HG02623 (cell line): ENCODE data around the gene PIEZO2.
"Not testable (repeated sequence)": the region's sequence is repeated elsewhere in the genome, so short reads cannot be mapped to it uniquely, and the experiment has no call there.

Source experiments
- ATAC-seq: cut with Tn5 transposase; IDR thresholded peaks from one replicate; pipeline ENCODE4 v1.9.1; 2021; ENCODE audit warnings: moderate library complexity; ENCODE audit not compliant: unreplicated experiment

Gene PIEZO2

GRCh38 chr18:10850840-10851239 lies 298.5 kb downstream of the PIEZO2 start:
- ATAC-seq = no peak

- ATAC-seq = no peak
Measured at GRCh38 chr18:10850216-10850615, 299.2 kb downstream of the PIEZO2 start.

GRCh38 chr18:10847907-10848306 lies 301.5 kb downstream of the PIEZO2 start:
- no peak for ATAC-seq

- ATAC-seq = no peak
Measured at GRCh38 chr18:10847408-10847790, 302.0 kb downstream of the PIEZO2 start.

DNA sequence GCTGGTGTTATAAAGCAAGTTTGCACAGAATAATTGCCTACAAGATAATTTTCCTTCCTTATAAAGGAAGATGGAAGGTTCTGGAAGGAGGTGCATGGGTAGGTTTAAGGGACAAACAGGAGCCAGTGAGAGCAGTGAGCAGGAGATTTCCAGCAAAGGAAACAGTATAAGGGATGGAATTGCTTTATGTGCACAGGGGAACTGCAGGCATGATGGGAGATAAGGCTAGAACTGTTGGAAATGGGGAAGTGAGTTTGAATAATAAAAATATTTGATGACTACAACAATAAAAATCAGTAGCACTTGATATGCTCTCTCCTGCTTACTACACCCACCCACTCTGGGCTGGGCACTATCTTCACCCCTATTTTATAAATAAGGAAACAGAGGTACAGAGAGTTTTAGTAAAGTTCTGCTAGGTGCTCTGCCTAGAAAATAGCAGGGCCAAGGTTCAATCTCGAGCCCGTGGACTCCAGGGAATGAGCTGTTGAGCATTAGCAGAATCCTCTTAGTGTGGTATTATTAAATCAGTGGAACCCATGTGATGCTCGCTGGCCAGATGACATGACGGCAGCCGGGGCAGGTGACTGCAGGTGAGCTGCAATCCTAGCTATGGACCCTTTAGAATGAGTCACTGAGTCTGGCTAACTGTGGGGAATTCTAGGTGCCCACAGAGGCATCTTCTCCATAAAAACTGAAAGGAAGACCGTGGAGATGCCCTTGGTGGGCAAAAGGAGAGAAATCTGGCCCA lies 302.5 kb downstream of the PIEZO2 start:
- no peak for ATAC-seq

DNA sequence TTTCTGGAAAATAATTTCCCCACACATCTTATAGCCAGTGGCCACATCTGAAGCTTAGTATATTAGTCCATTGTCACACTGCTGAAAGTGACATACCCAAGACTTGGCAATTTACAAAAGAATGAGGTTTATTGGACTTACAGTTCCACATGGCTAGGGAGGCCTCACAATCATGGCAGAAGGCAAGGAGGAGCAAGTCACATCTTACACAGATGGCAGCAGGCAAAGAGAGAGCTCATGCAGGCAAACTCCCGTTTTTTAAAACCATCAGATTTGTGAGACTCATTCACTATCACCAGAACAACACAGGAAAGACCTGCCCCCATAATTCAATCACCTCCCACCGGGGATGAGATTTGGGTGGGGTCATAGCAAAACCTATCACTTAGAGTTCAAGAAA lies 303.3 kb downstream of the PIEZO2 start:
- ATAC-seq = not testable (repeated sequence)

GRCh38 chr18:10843565-10843964 lies 305.8 kb downstream of the PIEZO2 start:
- ATAC-seq = no peak

DNA sequence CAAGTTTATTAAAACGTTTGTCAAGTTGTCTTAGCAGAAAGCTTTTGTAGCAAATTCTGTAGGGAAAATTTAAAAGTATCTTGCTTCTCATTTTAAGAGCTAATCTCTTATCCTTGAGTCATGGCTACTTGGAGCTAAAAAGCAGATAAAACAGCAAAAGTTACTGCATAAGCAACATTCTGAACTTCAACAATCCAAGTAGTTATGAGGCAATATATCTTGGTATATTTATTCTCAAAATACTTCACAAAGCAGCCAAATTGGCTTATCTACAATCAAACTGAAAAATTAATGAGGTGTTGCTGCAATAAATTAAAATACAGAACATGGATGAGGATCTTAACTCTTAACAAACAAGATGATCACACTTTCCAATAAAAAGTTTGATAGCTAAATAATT lies 306.5 kb downstream of the PIEZO2 start:
- ATAC-seq = no peak

DNA sequence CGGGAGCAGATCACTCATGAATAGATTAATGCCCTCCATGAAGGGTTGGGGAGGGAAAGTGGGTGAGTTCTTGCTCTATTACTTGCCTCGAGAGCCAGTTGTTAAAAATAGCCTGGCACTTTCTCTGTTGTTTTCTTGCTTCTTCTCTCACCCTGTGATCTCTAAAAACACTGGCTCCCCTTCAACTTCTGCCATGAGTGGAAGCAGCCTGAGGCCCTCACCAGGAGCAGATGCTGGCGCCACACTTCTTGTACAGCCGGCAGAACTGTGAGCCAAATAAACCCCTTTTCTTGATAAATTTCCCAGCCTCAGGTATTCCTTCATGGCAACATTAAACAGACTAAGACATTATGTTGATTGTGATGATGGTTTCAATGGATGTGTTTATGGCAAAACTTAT lies 307.0 kb downstream of the PIEZO2 start:
- ATAC-seq = no peak

DNA sequence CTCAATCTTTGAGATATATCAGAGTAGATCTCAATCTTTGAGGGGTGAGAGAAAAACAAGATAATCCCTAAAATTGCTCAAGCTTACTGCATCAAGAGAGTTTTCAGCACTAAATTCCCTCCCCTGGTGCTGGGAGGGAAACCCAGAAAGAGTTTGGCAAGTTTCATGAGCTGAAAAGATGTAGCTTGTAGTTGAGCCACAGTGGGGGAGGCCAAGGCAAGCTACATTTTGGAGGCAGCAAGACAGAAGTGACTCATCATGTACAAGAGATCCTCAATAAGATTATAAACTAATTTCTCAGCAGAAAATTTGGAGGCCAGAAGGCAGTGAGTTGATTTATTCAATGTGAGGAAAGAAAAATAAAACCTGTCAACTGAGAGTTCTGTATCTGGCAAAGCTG lies 308.2 kb downstream of the PIEZO2 start:
- no peak for ATAC-seq

GRCh38 chr18:10840743-10841142 lies 308.6 kb downstream of the PIEZO2 start:
- no peak for ATAC-seq

- ATAC-seq = no peak
Measured at GRCh38 chr18:10839421-10839820, 309.9 kb downstream of the PIEZO2 start.

DNA sequence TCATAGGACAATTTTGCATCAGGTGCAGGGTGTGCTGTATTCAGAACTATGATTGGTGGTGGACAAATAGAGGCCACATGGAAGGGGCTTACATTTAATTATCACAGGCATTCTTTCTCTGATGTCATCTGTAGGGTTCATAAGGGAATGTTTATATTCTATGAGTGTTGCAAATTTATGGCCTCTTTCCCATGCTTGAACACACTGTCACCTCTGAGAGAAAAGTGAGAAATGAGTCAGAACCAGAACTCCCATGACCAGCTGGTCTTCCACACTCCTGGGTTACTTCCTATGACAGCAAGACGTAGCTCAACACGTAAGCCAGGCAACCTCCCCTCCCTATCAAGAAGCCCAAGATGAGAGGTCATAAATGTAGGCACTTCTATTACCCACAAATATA lies 310.8 kb downstream of the PIEZO2 start:
- no peak for ATAC-seq

DNA sequence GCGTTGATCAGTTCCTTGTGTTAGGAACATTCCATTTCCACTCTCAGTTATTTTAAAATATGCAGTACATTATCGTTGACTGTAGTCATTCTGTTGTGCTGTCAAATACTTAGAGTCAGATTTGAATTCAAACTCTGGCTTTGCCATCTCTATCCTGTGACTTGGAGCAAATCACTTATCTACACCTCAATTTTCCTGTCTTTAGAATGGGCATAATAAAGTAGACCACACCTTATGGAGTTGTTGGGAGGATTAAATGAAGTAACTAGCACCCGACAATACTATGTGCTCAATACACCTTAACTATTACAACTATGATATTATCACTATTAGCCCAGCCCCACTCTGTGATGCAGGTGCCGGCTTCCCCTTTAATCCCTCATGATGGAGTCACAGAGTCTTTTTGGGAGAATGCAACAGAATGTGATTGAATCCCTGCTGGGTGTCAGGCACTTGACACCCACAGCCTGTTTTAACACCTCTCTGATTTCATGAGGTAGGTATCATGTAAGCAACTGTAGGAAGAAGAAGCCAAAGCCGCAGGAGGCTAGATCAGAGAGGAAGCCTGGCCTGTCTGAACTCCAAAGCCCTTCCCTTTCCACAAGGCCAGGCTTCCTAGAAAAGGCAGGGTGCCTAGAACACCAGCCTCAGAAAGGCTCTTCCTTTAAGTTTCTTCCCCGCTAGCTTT lies 315.1 kb downstream of the PIEZO2 start:
- ATAC-seq = no peak

GRCh38 chr18:10833656-10834055 lies 315.7 kb downstream of the PIEZO2 start:
- ATAC-seq = no peak

DNA sequence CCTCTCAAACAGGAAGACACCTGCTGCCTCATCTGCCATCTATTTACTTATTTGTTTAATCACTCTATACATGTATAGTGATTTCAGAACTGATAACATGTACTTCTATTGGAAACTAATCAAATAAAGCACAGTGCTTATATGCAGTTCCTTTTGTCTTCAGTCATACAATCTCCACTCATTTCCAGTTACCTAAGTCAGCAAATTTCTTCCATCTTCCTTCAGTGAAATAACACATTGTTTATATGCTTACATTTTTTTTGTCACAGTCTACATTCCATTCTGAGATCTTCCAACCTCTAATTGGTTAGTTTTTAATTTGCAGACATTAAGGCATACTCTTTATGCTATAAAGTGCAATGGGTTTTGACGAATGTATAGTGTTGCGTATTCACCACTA lies 323.0 kb downstream of the PIEZO2 start:
- no peak for ATAC-seq

DNA sequence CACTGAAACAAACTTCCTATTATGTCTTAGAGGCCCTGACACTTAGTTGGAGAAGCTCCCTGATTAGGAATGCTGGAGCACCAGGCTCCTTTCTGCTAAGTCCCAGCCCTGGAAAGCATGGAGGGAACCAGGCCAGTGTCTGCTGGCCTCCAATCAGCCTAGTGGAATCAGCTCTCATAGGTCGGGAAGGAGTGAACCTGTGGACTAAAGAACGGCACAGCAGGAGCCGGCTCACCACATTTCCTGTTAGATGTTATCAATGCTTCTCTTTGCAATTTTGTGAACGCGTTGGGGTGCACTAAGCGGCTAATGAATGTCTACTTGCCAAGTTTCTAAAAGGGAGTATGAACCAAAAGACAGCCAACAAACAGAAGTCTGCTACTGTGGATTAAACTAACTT lies 326.9 kb downstream of the PIEZO2 start:
- no peak for ATAC-seq

DNA sequence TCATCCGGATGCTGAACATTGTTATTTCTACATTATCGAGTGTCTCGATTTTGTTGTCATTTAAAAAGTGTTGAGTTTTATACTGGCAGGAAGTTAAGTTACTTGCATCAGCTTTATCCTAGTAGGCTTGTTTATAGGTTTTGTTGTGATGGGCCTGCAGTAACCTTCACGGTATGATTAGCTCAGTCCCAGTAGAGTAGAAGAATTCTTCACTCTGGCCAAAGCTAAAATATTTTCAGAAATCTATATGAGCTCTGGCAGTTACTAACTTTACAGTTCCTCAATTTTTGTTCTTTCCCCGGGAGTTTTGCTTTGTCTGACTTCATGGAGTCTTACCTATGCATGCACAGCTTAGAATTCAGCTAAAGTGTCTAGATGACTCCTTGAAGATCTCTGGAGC lies 328.7 kb downstream of the PIEZO2 start:
- ATAC-seq = no peak

DNA sequence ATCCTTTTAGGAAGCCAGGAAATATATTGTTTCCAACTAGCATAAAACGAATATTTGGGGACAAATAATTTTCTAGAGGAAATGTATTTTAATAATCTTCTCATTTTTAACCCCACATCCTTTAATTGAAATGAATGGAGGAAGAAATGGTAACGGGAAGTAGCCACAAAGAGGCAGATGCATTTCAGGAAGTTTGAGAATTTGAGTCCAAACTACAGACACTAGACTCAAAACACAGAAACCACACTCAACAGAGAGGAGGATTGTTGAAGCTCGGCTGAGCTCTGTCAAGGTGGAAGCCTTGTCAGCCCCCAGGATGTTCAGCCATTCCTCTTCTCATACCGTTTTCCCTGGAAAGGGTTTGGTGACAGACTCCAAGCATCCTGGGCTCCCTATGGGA lies 335.0 kb downstream of the PIEZO2 start:
- ATAC-seq = no peak

- no peak for ATAC-seq
Measured at GRCh38 chr18:10805587-10806118, 343.7 kb downstream of the PIEZO2 start.

GRCh38 chr18:10804126-10804525 lies 345.2 kb downstream of the PIEZO2 start:
- no peak for ATAC-seq
